Activated B cell treated with CpG ODN at 0.5 μM for 24 hours (primary cell): Measurements from ENCODE around the gene TWNK. TPM values are rescaled to one million over a fixed set of nuclear protein-coding genes. Genes with fewer than 3 reads are reported as not detected.

ENCODE experiments used
- ATAC-seq: fragments of 200-7000 bp; cut with Tn5 transposase; one replicate; pipeline ENCODE4 v1.10.0; 2021; ENCODE audit warnings: low read depth, mild to moderate bottlenecking, moderate library complexity
- CTCF ChIA-PET: fragments of 350-600 bp; sonication (Branson Sonifier 250); formaldehyde crosslinking; loops from one replicate; lab custom pipeline; 2021; ENCODE audit warnings: antibody characterized with exemption; lab: Charles Lee
- POLR2A ChIA-PET: fragments of 350-600 bp; sonication (Branson Sonifier 250); formaldehyde crosslinking; loops from one replicate; lab custom pipeline; 2021; ENCODE audit warnings: antibody characterized with exemption; lab: Charles Lee
- DNase-seq: peaks from one replicate; pipeline ENCODE4 v3.0.0; 2022
- H3K27ac Mint-ChIP-seq: one replicate; pipeline ENCODE4 v1.8.0; 2020; ENCODE audit warnings: mixed read lengths
- H3K27me3 Mint-ChIP-seq: one replicate; pipeline ENCODE4 v1.8.0; 2021; ENCODE audit warnings: mixed read lengths
- H3K36me3 Mint-ChIP-seq: one replicate; pipeline ENCODE4 v1.8.0; 2021; ENCODE audit warnings: low read depth, mixed read lengths
- H3K4me1 Mint-ChIP-seq: one replicate; pipeline ENCODE4 v1.8.0; 2021; ENCODE audit warnings: mixed read lengths
- H3K4me3 Mint-ChIP-seq: one replicate; pipeline ENCODE4 v1.8.0; 2020; ENCODE audit warnings: mild to moderate bottlenecking, mixed read lengths
- H3K9me3 Mint-ChIP-seq: one replicate; pipeline ENCODE4 v1.8.0; 2020; ENCODE audit warnings: mixed read lengths
- intact Hi-C: fragments of 100-400 bp; cut with micrococcal nuclease; formaldehyde crosslinking; loops from one replicate; pipeline ENCODE4 v1.15.1; 2024
- total RNA-seq: library from RNA; stranded (reverse); gene quantifications from 2 replicates; pipeline ENCODE4 v1.2.3, GENCODE V29; 2022
- TF ChIP-seq, protein P1 (sequence below): fragments of 200-600 bp; IDR thresholded peaks from one replicate; pipeline ENCODE4 v1.8.0; 2022; ENCODE audit warnings: antibody characterized with exemption, mild to moderate bottlenecking

The TWNK gene
- total RNA-seq, 1 donor from 2014 or later: 19.2 TPM

DNA sequence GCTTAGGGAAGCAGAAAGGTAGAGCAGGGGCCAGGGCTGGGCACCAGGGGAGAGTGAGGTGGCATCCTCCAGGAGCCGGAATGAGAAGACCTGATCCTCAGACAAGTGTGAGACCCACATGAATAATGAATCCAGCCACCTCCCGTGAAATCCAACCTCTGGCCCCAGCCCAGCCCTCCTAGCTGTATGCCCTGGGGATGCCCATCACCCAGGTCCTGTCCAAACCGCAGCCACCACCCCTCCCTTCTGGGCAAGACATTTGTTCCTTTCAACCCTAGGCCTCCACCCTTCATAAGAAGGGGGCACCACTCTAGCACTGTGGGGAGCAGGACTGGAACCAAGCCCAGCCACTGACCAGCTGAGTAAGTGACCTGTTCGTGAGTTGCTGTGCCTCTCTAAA is 33.9 kb downstream of the TWNK start:
- Mint-ChIP-seq H3K4me3 (no peak overlapping the region), H3K36me3 (no peaks in the 10 kb centered on the region), H3K27me3 (peaks cover 22% of the 10 kb centered on the region), H3K9me3 (no peaks in the 10 kb centered on the region), H3K4me1 (peaks cover 14% of the 10 kb centered on the region), H3K27ac (no peak overlapping the region)
- ChIA-PET CTCF (no interaction called here), POLR2A (no interaction called here)
- DNase-seq: no peak
- no peak for ATAC-seq
- intact Hi-C loops: no loop called here
- TF ChIP-seq, protein P1, sequence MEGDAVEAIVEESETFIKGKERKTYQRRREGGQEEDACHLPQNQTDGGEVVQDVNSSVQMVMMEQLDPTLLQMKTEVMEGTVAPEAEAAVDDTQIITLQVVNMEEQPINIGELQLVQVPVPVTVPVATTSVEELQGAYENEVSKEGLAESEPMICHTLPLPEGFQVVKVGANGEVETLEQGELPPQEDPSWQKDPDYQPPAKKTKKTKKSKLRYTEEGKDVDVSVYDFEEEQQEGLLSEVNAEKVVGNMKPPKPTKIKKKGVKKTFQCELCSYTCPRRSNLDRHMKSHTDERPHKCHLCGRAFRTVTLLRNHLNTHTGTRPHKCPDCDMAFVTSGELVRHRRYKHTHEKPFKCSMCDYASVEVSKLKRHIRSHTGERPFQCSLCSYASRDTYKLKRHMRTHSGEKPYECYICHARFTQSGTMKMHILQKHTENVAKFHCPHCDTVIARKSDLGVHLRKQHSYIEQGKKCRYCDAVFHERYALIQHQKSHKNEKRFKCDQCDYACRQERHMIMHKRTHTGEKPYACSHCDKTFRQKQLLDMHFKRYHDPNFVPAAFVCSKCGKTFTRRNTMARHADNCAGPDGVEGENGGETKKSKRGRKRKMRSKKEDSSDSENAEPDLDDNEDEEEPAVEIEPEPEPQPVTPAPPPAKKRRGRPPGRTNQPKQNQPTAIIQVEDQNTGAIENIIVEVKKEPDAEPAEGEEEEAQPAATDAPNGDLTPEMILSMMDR: no peak

DNA sequence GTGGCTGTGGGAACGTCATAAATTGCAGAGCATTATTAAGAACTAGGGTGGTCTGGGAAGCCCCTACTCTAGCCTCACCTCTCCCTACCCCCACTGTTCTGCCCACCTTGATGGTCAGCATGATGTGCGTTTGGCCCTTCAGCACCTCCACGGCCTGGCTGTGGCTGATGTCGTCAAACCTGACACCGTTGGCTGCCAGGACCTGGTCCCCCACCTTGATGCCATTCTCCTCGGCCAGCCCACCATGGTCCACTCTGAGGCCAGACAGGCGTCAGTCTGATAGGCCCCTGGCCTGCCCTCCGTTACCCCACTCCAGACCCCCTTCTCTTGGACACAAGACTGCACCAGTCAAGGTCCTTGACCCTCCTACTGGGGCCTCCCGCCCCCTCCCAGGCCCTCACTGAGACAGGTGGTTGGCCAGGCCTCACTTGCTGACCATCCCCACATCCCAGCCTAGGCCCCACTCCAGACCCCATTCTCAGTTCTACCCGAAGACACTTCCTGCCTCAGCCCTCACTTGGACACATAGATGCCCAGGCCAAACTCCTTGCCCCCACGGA is 34.4 kb downstream of the TWNK start:
- peaks cover 14% of the 10 kb centered on the region for H3K4me1 Mint-ChIP-seq
- TF ChIP-seq, protein P1: no peak
- no peak overlapping the region for H3K4me3 Mint-ChIP-seq
- ATAC-seq: no peak
- intact Hi-C loops: no loop called here
- H3K9me3 Mint-ChIP-seq: no peaks in the 10 kb centered on the region
- no peak overlapping the region for H3K27ac Mint-ChIP-seq
- no peak for DNase-seq
- ChIA-PET CTCF (no interaction called here), POLR2A (interaction anchor here (0.7 kb wide), 1 partner anchor 26 kb away, joined by 3 read pairs; no protein-coding TSS in a partner anchor)
- peaks cover 18% of the 10 kb centered on the region for H3K27me3 Mint-ChIP-seq
- H3K36me3 Mint-ChIP-seq: no peaks in the 10 kb centered on the region

DNA sequence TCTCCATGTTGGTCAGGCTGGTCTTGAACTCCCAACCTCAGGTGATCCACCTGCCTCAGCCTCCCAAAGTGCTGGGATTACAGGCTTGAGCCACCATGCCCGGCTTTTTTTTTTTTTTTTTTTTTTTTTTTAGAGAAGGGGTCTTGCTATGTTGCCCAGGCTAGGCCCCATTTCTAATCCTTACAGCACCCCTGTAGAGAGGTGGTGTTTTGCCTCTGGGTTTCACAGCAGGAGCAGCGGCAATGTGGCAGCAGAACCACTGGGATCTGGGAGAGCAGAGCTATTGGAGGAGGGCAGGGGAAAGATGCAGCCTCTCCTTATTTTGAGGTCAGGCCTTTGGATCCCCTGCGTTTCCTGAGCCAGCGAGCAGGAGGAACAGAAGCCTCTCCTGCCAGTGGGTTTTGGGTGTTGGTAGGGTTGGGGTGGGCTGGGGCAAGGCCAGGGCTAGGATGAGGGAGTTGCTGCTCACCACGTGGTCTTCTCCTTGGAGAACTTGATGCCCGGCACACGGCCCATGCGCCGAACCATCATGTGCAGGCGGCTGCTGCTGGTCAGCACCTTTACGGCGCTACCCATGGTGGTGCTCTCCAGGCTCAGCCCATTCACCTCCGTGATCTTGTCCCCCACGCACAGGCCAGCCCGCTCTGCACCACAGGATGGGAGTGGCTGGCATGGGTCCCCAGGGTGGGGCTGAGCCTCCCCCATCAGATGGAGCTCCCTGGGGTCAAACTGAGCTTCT is 35.8 kb downstream of the TWNK start:
- intact Hi-C loops: no loop called here
- TF ChIP-seq, protein P1: no peak
- no peak for ATAC-seq
- Mint-ChIP-seq H3K27ac (no peak overlapping the region), H3K36me3 (no peaks in the 10 kb centered on the region), H3K9me3 (no peaks in the 10 kb centered on the region), H3K27me3 (peaks cover 14% of the 10 kb centered on the region), H3K4me3 (no peak overlapping the region), H3K4me1 (peaks cover 10% of the 10 kb centered on the region)
- POLR2A ChIA-PET: no interaction called here
- no peak for DNase-seq
- CTCF ChIA-PET: no interaction called here

DNA sequence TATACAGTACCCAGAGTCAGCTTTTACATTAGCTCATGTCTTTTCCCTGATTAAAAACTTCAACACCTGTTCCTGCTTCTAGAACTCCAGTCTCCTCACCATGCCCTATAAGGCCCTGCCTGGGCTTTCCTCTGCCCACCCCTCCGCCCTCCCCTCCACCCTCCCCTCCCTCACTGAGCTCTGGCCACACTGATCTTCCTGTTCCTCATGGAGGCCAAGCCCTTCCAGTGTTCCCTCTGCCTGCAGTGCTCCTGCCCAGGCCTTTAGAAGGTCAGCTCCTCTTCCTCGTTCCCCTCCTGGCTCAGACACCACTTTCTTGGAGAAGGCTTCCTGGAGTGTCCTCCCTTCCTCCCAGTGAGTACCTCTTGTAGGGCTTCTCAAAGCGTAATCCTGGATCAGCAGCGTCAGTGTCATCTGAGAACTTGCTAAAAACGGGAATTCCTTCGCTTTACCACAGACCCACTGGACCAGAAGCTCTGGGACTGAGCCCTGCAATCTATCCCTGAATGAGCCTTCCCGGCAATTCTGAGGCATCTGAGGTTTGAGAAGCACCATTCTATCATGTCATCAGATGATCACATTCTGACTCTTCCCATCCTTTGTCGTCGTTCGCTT is 39.9 kb downstream of the TWNK start:
- TF ChIP-seq, protein P1: no peak
- POLR2A ChIA-PET: no interaction called here
- peaks cover 12% of the 10 kb centered on the region for H3K4me1 Mint-ChIP-seq
- ATAC-seq (no peak), DNase-seq (no peak)
- peaks cover 19% of the 10 kb centered on the region for H3K27me3 Mint-ChIP-seq
- H3K27ac Mint-ChIP-seq: no peak overlapping the region
- intact Hi-C loops: no loop called here
- CTCF ChIA-PET: interaction anchor here (1.0 to 5.8 kb wide), 2 partner anchors 8 to 13 kb away, joined by 4 to 20 read pairs; no protein-coding TSS in a partner anchor
- no peak overlapping the region for H3K4me3 Mint-ChIP-seq
- peaks cover 5% of the 10 kb centered on the region for H3K36me3 Mint-ChIP-seq
- H3K9me3 Mint-ChIP-seq: no peaks in the 10 kb centered on the region
